GM10266 (cell line): ENCODE results near the gene ZNF571.
A peak's percentile ranks its signal among the peaks of the same experiment; 100 is the strongest.

Experiments
- DNase-seq: peaks from one replicate; pipeline ENCODE4 v3.0.0; 2012; ENCODE audit errors: extremely low spot score
- CTCF ChIP-seq: IDR thresholded peaks from 2 replicates; pipeline ENCODE4 v1.5.1; 2012; ENCODE audit warnings: mild to moderate bottlenecking, low read depth; ENCODE audit not compliant: control insufficient read depth, insufficient read depth; ENCODE audit errors: missing control alignments

Gene ZNF571

GRCh38 chr19:37594304-37594981, at the start of gene ZNF571, which contains the start of gene ZNF540:
ZNF571 (minus strand) TSS chr19:37594792; CDS start chr19:37586676, 8,116 bp downstream.
ZNF540 (plus strand) TSS chr19:37594876; CDS start chr19:37598448, 3,572 bp downstream.
- no peak for TF ChIP-seq CTCF
- DNase-seq, result peak; percentile 82

- DNase-seq, result no peak
- TF ChIP-seq CTCF, result no peak
These were observed 40.8 kb upstream of the ZNF571 start for GRCh38 chr19:37635076-37636056.

- DNase-seq, result no peak
- no peak for TF ChIP-seq CTCF
These were observed 390 bp upstream of the ZNF571 start for GRCh38 chr19:37594982-37595382.

GRCh38 chr19:37593996-37594303, 642 bp downstream of the ZNF571 start:
- no peak for TF ChIP-seq CTCF
- peak; percentile 37 for DNase-seq

- TF ChIP-seq CTCF, result no peak
- no peak for DNase-seq
These were observed 11.3 kb downstream of the ZNF571 start for GRCh38 chr19:37583340-37583739.

GRCh38 chr19:37572203-37572602, 22.4 kb downstream of the ZNF571 start:
- DNase-seq, result no peak
- no peak for TF ChIP-seq CTCF

GRCh38 chr19:37565370-37565669, 29.3 kb downstream of the ZNF571 start:
- no peak for TF ChIP-seq CTCF
- no peak for DNase-seq
